H9 (cell line): ENCODE data around the gene GRIN2D. TPM values are rescaled to one million over a fixed set of nuclear protein-coding genes. Genes with fewer than 3 reads are reported as not detected.

ENCODE experiments used
- DNase-seq: peaks from one replicate; pipeline ENCODE4 v3.0.0-alpha.2; 2017
- H2AFZ ChIP-seq: one replicate; pipeline ENCODE4 v1.6.1; 2013; ENCODE audit warnings: mild to moderate bottlenecking, low read length, control low read depth, moderate library complexity
- H2AK5ac ChIP-seq: 2 replicates; pipeline ENCODE4 v1.6.1; 2013; ENCODE audit warnings: low read length, control low read depth, mixed read lengths; ENCODE audit not compliant: insufficient read length
- H2BK120ac ChIP-seq: one replicate; pipeline ENCODE4 v1.6.1; 2013; ENCODE audit warnings: low read depth, mild to moderate bottlenecking, low read length, control low read depth, inconsistent platforms; ENCODE audit not compliant: poor library complexity, severe bottlenecking
- H2BK12ac ChIP-seq: 2 replicates; pipeline ENCODE4 v1.6.1; 2013; ENCODE audit warnings: low read length, control low read depth, mixed read lengths, low read depth; ENCODE audit not compliant: insufficient read length
- H2BK15ac ChIP-seq: 2 replicates; pipeline ENCODE4 v1.6.1; 2013; ENCODE audit warnings: low read depth, low read length, control low read depth
- H2BK20ac ChIP-seq: one replicate; pipeline ENCODE4 v1.6.1; 2013; ENCODE audit warnings: low read depth, mild to moderate bottlenecking, low read length, control low read depth, inconsistent platforms; ENCODE audit not compliant: poor library complexity, severe bottlenecking
- H2BK5ac ChIP-seq: 2 replicates; pipeline ENCODE4 v1.6.1; 2013; ENCODE audit warnings: low read length, control low read depth, mixed read lengths; ENCODE audit not compliant: insufficient read length
- H3K14ac ChIP-seq: 2 replicates; pipeline ENCODE4 v1.6.1; 2013; ENCODE audit warnings: low read length, control low read depth; ENCODE audit not compliant: insufficient read depth
- H3K18ac ChIP-seq: 2 replicates; pipeline ENCODE4 v1.6.1; 2013; ENCODE audit warnings: low read depth, mild to moderate bottlenecking, mixed read lengths, low read length, control low read depth; ENCODE audit not compliant: insufficient read length
- H3K23ac ChIP-seq: 2 replicates; pipeline ENCODE4 v1.6.1; 2013; ENCODE audit warnings: low read length, control low read depth, mixed read lengths, low read depth; ENCODE audit not compliant: insufficient read length
- H3K23me2 ChIP-seq: 2 replicates; pipeline ENCODE4 v1.6.1; 2013; ENCODE audit warnings: low read depth, mild to moderate bottlenecking, mixed read lengths, low read length, control low read depth; ENCODE audit not compliant: insufficient read length, poor library complexity, severe bottlenecking
- H3K27ac ChIP-seq: 2 replicates; pipeline ENCODE4 v1.5.1; 2013; ENCODE audit warnings: low read length, control low read depth, mixed read lengths, low read depth; ENCODE audit not compliant: insufficient read length
- H3K27me3 ChIP-seq: 2 replicates; pipeline ENCODE4 v1.6.1; 2013; ENCODE audit warnings: low read length, control low read depth, inconsistent platforms; ENCODE audit not compliant: insufficient read depth
- H3K4ac ChIP-seq: 2 replicates; pipeline ENCODE4 v1.6.1; 2013; ENCODE audit warnings: low read depth, mild to moderate bottlenecking, control low read depth, inconsistent platforms, low read length, moderate library complexity
- H3K4me1 ChIP-seq: 2 replicates; pipeline ENCODE4 v1.6.1; 2013; ENCODE audit warnings: low read length, control low read depth, inconsistent platforms; ENCODE audit not compliant: insufficient read depth
- H3K4me2 ChIP-seq: 2 replicates; pipeline ENCODE4 v1.6.1; 2013; ENCODE audit warnings: low read length, control low read depth, mixed read lengths; ENCODE audit not compliant: insufficient read length, insufficient read depth
- H3K56ac ChIP-seq: 2 replicates; pipeline ENCODE4 v1.6.1; 2013; ENCODE audit warnings: low read depth, mild to moderate bottlenecking, mixed read lengths, low read length, control low read depth; ENCODE audit not compliant: insufficient read length
- H3K79me1 ChIP-seq: 2 replicates; pipeline ENCODE4 v1.6.1; 2013; ENCODE audit warnings: low read depth, mild to moderate bottlenecking, moderate library complexity, low read length, control low read depth, inconsistent platforms; ENCODE audit not compliant: insufficient read depth, poor library complexity, severe bottlenecking
- H3K79me2 ChIP-seq: 2 replicates; pipeline ENCODE4 v1.6.1; 2013; ENCODE audit warnings: low read length, control low read depth, inconsistent platforms; ENCODE audit not compliant: insufficient read depth
- H3K9ac ChIP-seq: 2 replicates; pipeline ENCODE4 v1.6.1; 2013; ENCODE audit warnings: low read length, control low read depth, mixed read lengths; ENCODE audit not compliant: insufficient read length; ENCODE audit errors: extremely low read depth
- H3K9me3 ChIP-seq: one replicate; pipeline ENCODE4 v1.6.1; 2013; ENCODE audit warnings: low read depth, low read length, inconsistent platforms; ENCODE audit not compliant: control insufficient read depth
- H3T11ph ChIP-seq: one replicate; pipeline ENCODE4 v1.6.1; 2013; ENCODE audit warnings: mild to moderate bottlenecking, low read length, control low read depth, inconsistent platforms
- H4K20me1 ChIP-seq: one replicate; pipeline ENCODE4 v1.6.1; 2013; ENCODE audit not compliant: control insufficient read depth, insufficient read length, insufficient read depth
- H4K5ac ChIP-seq: 2 replicates; pipeline ENCODE4 v1.6.1; 2013; ENCODE audit warnings: low read depth, mild to moderate bottlenecking, mixed read lengths, low read length, control low read depth; ENCODE audit not compliant: insufficient read length
- H4K8ac ChIP-seq: replicated peaks from 2 replicates; pipeline ENCODE4 v1.6.1; 2013; ENCODE audit warnings: low read length, control low read depth, mixed read lengths, low read depth; ENCODE audit not compliant: insufficient read length
- H4K91ac ChIP-seq: 2 replicates; pipeline ENCODE4 v1.6.1; 2013; ENCODE audit warnings: low read depth, mild to moderate bottlenecking, moderate library complexity, mixed read lengths, low read length, control low read depth; ENCODE audit not compliant: insufficient read length
- H3K27ac Mint-ChIP-seq, 3 experiments: 2 replicates in 2 of 3; 3 replicates in 1 of 3; pipeline ENCODE4 v1.8.0; 2020 to 2021; ENCODE audit warnings: mixed read lengths in 3 of 3, mild to moderate bottlenecking in 1 of 3, moderate library complexity in 1 of 3
- H3K27me3 Mint-ChIP-seq: 2 replicates; pipeline ENCODE4 v1.8.0; 2021; ENCODE audit warnings: low read depth, mild to moderate bottlenecking, moderate library complexity, mixed read lengths
- H3K36me3 Mint-ChIP-seq, 3 experiments: 2 replicates in 2 of 3; 3 replicates in 1 of 3; pipeline ENCODE4 v1.8.0; 2020 to 2021; ENCODE audit warnings: low read depth in 3 of 3, mixed read lengths in 3 of 3; ENCODE audit not compliant: insufficient read depth in 1 of 3
- H3K4me1 Mint-ChIP-seq, 2 experiments: 2 replicates each; pipeline ENCODE4 v1.8.0; 2020; ENCODE audit warnings: mixed read lengths in 2 of 2
- H3K4me3 Mint-ChIP-seq, 2 experiments: 2 replicates in 1 of 2; 3 replicates in 1 of 2; pipeline ENCODE4 v1.8.0; 2020 to 2021; ENCODE audit warnings: mild to moderate bottlenecking in 2 of 2, mixed read lengths in 2 of 2, moderate library complexity in 1 of 2
- H3K9me3 Mint-ChIP-seq, 2 experiments: 2 replicates in 1 of 2; 3 replicates in 1 of 2; pipeline ENCODE4 v1.8.0; 2020; ENCODE audit warnings: mild to moderate bottlenecking in 2 of 2, mixed read lengths in 2 of 2, moderate library complexity in 1 of 2
- WGBS: extraction: QIAGEN DNeasy Blood & Tissue Kit; methylation state at CpG from one replicate; pipeline ENCODE4 v1.1.7; 2013; ENCODE audit warnings: missing lambda C conversion rate, low lambda C conversion rate, mixed read lengths; ENCODE audit not compliant: insufficient read length; ENCODE audit errors: extremely low coverage; 5-methylcytosine and 5-hydroxymethylcytosine counted together
- total RNA-seq: library from RNA; stranded (reverse); gene quantifications from 2 replicates; pipeline ENCODE4 v1.2.1, GENCODE V29; 2021
- TF ChIP-seq, protein P1 (sequence below): fragments of 200-600 bp; sonication (generic); conservative IDR thresholded peaks from 3 replicates; pipeline ENCODE4 v1.8.0; 2021; ENCODE audit warnings: antibody characterized with exemption, mild to moderate bottlenecking

The GRIN2D gene
- total RNA-seq, 1 experiment from 2014 or later = 5.9 TPM

DNA sequence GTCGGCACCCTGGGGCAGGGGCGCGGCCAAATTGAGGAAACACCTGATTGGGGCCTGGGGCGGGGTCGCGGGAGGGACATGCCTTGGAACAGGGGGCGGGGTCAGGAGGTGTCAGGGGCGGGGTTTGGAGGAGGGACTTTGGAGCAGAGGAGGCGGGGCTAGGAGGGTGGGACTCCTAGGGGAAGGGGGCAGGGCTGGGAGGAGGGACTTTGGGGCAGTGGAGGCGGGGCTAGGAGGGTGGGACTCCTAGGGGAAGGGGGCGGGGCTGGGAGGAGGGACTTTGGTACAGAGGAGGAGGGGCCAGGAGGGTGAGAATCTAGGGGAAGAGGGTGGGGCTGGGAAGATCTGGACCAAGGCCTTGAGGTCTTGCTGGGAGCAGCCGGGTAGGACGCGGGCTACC is 21.9 kb downstream of the GRIN2D start:
- Histone ChIP-seq H2BK120ac (no peak overlapping the region), H3K18ac (no peak overlapping the region), H3K4ac (no peak overlapping the region), H3T11ph (no peak overlapping the region), H3K9me3 (no peaks in the 10 kb centered on the region), H3K79me2 (no peaks in the 10 kb centered on the region), H2BK5ac (no peak overlapping the region), H2AK5ac (no peak overlapping the region), H3K9ac (no peak overlapping the region), H3K4me1 (peaks cover 3% of the 10 kb centered on the region; the same call in 1 of the 2 replicates), H3K4me2 (no peak overlapping the region), H2BK12ac (no peak overlapping the region), H4K91ac (no peak overlapping the region), H3K56ac (no peak overlapping the region), H3K79me1 (no peaks in the 10 kb centered on the region), H2BK20ac (no peak overlapping the region), H3K23me2 (no peaks in the 10 kb centered on the region), H3K27me3 (no peaks in the 10 kb centered on the region), H2AFZ (no peak overlapping the region), H3K27ac (no peak overlapping the region), H3K23ac (no peak overlapping the region), H4K8ac (no peak overlapping the region), H4K20me1 (peaks cover 3% of the 10 kb centered on the region), H2BK15ac (no peak overlapping the region), H3K14ac (no peak overlapping the region), H4K5ac (no peak overlapping the region)
- H3K27ac Mint-ChIP-seq = no peak overlapping the region
- TF ChIP-seq, protein P1, sequence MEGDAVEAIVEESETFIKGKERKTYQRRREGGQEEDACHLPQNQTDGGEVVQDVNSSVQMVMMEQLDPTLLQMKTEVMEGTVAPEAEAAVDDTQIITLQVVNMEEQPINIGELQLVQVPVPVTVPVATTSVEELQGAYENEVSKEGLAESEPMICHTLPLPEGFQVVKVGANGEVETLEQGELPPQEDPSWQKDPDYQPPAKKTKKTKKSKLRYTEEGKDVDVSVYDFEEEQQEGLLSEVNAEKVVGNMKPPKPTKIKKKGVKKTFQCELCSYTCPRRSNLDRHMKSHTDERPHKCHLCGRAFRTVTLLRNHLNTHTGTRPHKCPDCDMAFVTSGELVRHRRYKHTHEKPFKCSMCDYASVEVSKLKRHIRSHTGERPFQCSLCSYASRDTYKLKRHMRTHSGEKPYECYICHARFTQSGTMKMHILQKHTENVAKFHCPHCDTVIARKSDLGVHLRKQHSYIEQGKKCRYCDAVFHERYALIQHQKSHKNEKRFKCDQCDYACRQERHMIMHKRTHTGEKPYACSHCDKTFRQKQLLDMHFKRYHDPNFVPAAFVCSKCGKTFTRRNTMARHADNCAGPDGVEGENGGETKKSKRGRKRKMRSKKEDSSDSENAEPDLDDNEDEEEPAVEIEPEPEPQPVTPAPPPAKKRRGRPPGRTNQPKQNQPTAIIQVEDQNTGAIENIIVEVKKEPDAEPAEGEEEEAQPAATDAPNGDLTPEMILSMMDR = no peak
- peak; percentile 94 for DNase-seq
- peaks cover 22 to 33% of the 10 kb centered on the region in 2 experiments for H3K4me1 Mint-ChIP-seq
- H3K4me3 Mint-ChIP-seq = peak overlapping the region; percentile 80 to 87; a peak in 4 of 5 replicates
- no CpG with 5 or more reads among the region's 14 CpGs for WGBS
- no peaks in the 10 kb centered on the region for H3K27me3 Mint-ChIP-seq
- H3K36me3 Mint-ChIP-seq = peaks cover 0 to 15% (median 9%) of the 10 kb centered on the region in 3 experiments; a peak in 4 of 7 replicates
- H3K9me3 Mint-ChIP-seq = no peaks in the 10 kb centered on the region
